HG03558 (cell line): ENCODE results near the gene PPIA.
"Not testable (repeated sequence)": the region's sequence is repeated elsewhere in the genome, so short reads cannot be mapped to it uniquely, and the experiment has no call there.

Experiments
- ATAC-seq: cut with Tn5 transposase; IDR thresholded peaks from one replicate; pipeline ENCODE4 v1.9.1; 2021; ENCODE audit warnings: moderate number of reproducible peaks; ENCODE audit not compliant: unreplicated experiment; ENCODE audit errors: extremely low read depth

Gene PPIA

DNA sequence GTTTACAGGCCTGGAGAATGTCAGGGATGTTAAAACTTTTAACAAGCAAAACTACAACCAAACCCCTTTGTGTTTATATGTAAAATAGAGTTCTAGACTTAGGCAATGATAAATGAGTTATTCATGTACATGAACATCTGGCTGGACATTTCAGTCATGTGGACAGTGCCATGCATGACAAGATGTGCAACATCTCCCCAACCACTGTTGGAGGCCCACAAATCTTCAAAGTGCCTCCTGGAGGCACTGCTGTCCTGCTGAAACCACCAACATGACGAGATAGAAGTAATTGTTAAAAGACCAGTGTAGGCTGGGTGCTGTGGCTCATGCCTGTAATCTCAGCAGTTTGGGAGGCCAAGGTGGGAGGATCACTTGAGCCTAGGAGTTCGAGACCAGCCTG, 18.4 kb downstream of the PPIA start:
- ATAC-seq = no peak

DNA sequence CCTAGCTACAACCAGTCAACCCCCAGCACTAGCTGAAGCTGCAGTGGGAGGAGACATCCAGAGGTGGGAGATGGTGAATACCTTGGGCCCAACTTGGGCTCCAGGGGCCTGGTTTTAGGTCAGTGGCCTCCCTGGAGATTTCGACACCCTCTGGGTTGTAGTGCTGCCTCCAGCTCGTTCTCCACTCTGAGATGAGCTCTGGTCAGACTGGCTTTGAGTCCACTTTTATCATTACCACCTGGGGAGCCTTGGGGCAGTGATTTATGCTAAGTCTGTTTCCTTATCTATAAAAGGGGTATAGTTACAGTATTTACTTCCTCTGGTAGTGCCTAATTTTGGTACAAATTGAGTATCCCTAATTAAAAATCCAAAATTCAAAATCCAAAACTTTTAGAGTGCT, 22.8 kb downstream of the PPIA start:
- ATAC-seq = no peak

DNA sequence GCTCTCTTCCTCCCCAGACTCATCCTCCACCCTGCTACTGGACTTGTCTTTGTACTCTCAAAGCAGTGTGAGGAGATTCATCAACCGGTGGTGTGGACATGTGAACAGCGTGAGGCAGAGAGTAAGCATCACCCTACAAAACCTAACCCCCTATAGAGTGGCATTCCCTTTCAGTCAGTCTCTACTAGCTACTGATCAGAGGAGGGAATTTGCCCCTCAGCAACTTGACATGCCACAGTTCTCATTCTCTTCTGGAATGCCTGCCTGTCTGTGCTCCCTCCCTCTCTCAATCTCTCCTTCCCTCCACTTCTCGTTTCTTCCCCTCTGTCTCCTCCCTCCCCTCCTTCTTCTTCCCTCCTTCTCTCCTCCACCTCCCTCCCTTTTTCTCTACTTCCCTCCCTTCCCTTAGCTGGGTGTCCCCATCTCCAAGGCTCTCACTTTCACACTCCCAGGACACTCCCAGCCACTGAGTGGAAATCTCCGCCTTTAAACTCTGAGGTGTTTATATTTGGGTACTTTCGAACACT, 26.8 kb downstream of the PPIA start:
- ATAC-seq = no peak

DNA sequence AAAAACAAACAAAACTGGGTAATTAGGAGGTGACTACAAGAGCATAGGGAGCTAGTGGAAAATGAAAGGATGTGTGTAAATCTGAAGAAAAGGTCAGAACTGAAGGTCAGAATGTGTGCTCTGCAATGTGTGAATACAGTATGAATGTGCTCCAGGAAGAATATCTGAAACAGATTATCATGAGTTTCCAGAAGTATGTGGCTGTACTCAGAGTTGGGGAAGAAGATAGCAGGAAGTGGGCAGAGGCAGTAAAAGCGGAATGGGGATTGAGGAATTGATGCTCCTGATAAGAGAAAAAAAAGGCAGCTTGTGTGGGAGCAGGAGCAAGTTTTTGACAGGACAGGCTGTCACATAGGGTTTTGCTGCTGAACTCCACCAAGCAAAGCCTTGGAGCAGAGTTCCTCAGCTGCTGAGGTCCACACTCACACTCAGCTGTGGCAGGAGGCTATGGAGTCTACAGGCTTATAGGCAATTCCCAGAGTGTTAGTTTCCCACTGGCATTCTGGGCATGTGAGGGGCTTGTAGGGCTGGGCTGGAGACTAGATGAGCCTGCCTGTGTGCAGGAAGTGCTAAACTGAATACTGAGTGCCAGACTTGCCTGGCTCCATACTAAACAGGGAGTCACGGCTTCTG, 28.5 kb downstream of the PPIA start:
- ATAC-seq = no peak

DNA sequence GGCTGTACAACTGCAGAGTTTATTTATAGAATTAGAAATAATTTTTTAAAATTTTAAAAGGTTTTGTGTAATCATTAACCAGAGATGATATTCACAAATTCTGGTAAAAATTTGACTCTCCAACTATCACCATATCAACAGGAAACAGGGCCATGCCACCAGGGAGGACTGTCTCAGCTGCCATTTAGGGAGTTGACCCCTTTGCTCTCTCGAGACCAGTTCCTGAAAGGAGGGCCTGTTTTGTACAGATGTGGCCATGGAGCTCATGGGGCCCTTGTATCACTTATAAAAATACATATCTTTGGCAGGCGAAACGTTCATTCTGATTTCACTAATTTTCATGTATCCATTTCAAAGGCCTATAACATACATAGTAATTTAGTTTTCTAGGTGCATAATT, 31.1 kb downstream of the PPIA start:
- no peak for ATAC-seq

DNA sequence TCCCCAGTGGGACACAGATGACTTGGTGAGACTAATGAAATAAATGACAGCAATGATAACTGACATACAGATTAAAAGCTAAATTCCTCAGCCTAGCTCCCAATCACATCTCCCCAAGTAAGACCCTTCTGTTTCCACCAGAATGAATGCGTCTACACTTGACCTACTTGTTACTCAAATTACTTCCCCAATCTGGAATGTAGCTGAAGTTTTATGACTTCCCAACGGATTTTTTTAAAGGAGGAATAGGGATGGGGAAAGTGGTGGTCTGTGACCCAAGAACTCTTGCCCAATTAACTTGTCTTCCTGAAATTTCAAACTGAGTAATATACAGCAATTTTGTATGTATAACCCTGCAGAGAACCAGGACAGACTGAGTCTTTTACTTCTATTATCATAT, 42.3 kb downstream of the PPIA start:
- no peak for ATAC-seq

DNA sequence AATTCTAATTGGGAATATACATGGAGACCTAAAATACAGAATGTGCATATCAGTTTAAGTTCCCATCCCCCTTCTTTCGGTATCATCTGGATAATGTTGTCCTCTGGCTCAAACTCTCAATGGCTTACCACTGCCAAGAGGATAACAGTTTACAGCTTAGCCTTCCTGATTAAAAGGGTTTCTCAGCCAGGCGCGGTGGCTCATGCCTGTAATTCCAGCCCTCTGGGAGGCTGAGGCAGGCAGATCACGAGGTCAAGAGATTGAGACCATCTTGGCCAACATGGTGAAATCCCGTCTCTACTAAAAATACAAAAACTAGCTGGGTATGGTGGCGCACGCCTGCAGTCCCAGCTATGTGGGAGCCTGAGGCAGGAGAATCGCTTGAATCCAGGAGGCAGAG, 46.2 kb downstream of the PPIA start:
- not testable (repeated sequence) for ATAC-seq

DNA sequence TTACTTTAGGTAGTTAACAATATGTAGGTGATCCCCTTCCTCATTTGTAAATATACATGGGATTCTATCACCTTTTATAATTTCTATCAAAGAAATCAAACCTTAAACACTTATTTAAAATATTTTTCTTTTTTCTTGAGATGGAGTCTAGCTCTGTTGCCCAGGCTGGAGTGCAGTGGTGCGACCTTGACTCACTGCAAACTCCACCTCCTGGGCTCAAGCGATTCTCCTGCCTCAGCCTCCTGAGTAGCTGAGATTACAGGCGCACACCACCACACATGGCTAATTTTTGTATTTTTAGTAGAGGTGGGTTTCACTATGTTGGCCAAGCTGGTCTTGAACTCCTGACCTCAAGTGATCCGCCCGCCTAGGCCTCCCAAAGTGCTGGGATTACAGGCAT, 47.0 kb downstream of the PPIA start:
- ATAC-seq = not testable (repeated sequence)

DNA sequence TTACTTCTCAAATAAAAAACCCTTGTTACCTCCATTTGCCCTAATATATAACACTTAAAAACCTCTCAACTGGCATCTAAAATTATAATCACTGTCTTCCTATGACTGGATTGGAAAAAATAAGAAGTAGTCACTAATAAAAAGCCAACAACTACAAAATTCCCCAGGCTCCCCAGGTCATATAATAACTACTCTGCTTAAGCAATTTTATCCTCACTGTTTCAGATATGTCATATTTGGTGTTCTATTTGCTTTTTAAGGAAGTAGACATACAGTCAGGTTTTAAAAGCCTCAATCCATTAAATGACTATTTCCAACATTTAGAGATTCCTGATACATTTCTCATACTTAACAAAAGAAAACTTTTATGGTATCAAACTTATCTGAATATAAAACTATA, 49.0 kb downstream of the PPIA start:
- no peak for ATAC-seq

DNA sequence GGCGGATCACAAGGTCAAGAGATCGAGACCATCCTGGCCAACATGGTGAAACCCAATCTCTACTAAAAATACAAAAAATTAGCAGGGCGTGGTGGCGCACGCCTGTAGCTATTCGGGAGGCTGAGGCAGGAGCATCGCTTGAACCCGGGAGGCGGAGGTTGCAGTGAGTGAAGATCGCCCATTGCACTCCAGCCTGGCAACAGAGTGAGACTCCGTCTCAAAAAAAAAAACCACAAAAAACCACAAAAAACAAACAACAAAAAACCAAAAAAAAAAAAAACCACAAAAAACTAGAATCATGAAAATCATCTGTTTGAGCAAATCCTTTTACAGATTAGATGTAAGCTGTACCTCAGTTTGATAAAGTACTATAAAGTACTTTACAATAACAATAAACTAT, 49.9 kb downstream of the PPIA start:
- not testable (repeated sequence) for ATAC-seq

DNA sequence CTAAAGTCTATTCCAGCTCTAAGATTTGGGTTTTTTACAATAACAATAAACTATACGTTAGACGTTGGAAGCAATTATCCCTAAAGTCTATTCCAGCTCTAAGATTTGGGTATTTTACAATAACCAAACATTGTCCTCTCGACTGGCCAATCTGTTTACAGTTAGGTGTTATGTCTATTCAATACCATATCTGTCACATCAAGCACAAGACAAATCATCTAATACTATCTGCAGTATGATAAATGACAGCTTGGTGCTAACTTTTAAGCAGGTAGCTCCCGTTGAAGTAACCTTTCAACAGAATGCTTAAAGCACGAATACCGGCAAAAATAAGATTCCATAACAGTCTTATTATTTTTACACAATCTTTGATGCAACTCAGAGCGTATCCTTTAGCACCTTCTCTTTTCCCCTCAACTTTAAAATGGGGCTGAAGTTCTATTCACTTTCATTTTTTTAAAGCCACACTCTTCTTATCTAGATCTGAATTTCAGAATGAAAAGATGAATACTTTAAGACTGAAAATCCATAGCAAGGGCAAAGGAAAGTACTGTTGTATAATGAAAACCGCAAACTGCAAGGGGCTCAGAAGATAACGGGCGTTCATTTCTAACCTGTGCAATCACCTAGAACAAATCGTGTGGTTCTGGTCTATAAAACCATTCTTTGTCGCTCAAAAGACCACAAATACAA, 50.5 kb downstream of the PPIA start:
- no peak for ATAC-seq

DNA sequence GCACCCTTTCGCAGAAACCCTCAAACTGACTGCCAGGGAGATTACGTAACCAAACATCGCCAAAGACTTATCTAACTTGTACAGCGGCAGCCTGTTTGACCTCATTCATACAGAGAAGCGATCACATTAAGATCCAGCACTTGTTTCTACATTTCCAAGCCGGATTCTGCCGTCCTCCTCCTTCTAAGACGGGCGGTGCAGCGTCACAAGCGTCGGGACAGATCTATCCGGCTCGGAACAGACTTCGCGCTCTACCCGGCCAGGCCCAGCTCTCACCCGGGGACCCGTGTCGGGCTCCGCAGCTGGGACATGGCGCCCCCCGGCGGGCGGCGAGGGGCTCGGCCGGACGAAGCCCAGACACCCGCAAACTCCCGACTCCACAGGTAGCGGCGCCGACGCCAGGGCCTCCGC, 51.0 kb downstream of the PPIA start:
- ATAC-seq = peak; percentile 40

DNA sequence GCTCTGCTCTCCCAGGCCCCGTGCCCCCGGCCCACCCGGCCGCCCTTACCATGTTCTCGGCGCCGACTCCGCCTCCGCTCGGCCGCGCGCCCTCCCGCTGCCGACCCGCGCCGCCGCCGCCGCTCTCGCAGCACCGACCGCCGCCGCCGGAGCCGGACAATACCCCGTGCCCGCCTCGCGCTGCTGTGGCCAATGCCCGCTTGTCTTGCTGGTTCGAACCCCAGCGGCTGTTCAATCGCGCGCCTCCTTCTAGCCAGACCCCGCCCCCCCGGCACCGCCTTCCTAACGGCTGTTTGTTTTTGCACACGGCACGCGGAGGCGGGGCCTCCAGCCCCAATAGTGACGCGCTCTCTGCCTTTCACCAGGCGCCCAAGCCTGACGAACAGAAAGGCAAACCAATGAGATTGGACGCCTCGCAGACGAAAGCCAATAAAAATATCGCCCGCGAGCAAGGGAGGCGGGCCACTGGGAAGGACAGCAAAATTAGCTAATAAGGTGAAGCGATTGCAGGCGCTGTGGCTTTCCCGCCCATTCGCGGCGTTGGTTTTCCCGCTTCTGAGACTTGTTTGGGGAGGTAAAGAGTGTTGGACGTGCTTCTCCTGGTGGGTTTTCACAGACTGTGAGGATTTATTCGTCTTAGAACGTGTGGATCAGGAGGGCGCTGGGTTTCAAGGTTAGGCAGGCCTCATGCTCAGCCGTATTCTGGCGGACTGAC, 51.6 kb downstream of the PPIA start, which contains the start of gene H2AZ2:
TSS of gene H2AZ2 (minus strand) at position 168 of the 715 bp plus-strand sequence. CDS start at position 52, 116 bp downstream.
- peak; percentile 70 for ATAC-seq

DNA sequence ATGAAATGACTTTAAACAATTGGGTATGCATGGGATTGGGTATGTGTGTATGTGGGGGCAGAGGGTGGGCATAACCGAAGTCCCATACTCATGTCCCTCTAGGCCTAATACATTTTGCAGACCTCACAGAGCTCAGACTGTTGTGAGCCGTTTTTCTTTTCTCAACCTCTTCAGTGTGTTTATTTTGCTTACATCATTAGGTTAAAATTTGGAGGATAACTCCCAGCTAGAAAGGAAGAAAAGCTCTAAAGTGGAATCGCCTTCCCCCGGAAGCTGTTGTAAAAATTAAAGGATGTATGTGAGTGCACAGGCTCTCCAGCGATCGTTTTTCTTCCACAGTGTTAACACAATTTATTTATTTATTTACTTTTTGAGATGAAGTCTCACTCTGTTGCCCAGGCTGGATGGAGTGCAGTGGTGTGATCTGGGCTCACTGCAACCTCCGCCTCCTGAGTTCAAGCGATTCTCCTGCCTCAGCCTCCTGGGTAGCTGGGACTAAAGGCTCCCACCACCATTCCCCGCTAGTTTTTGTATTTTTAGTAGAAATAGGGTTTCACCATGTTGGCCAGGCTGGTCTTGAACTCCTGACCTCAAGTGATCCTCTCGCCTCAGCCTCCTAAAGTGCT, 52.9 kb downstream of the PPIA start:
- no peak for ATAC-seq

DNA sequence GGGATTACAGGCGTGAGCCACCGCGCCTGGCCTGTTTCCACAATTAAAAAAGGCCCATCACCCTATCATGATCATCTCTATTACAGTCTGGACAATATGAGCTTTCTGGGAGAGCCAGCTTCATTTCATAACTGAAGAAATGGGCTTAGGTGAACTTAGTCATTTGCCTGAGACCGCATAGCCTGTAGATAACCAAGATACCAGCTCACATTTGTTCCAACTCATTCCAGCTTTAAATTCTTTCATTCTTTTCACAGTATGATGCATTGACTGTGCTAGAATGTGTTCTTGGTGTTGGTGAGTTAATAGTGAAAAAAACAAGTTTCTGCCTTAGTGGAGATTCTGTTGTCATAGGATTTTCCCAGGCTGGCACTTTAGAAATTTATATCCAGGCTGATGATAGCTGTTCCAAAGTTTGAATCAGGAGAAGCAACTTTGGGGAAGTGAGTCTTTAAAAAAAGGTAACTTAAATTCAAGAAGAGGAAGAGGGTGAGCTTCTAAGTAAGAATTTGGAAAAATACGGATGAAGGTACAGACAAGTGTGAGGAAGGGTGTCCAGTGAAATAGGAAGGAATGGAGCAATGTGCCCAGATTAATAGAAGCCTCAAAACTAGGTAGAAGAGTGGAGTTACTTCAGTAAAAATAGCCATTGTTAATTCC, 53.5 kb downstream of the PPIA start:
- ATAC-seq = no peak

DNA sequence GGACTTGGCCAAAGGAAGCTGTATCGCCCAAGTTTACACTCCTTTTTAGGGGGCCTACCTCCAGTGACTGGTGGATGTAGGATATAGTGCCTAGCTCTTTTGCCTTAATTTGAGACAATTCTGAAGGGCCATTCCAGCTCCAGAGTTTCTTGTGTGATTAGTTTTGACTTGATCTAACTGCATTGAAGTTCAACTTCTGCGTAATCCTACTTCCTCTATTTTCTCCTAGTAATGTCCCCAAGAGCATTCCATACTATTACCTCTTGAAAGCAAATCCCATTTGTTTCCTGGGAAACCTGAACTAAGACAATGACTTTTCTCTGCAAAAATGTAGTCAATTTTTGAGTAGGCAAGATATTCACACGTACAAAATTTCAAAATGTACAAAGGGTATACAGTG, 56.1 kb downstream of the PPIA start:
- ATAC-seq = no peak
